ENCODE results near the gene GPC3.

DNA sequence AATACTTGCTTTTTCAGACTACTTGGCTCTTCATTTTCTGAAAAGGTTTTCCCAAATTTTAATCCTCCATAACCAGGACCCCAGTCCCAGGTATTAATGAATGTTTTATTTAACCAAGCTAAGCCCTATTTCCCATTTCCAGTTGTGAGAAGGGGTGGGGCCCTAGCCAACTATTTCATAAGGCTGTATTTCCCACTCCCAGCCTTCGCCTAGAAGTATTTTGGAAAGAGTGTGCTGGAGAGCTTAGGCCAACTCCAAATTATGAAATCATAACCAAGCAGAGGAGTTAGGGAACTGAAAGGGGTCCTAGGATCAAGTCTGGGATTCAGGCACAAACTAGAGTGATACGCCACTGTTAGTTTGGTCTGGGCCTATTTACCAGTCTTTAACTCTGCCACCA lies 421.7 kb downstream of the GPC3 start:
- TF ChIP-seq, protein P1, sequence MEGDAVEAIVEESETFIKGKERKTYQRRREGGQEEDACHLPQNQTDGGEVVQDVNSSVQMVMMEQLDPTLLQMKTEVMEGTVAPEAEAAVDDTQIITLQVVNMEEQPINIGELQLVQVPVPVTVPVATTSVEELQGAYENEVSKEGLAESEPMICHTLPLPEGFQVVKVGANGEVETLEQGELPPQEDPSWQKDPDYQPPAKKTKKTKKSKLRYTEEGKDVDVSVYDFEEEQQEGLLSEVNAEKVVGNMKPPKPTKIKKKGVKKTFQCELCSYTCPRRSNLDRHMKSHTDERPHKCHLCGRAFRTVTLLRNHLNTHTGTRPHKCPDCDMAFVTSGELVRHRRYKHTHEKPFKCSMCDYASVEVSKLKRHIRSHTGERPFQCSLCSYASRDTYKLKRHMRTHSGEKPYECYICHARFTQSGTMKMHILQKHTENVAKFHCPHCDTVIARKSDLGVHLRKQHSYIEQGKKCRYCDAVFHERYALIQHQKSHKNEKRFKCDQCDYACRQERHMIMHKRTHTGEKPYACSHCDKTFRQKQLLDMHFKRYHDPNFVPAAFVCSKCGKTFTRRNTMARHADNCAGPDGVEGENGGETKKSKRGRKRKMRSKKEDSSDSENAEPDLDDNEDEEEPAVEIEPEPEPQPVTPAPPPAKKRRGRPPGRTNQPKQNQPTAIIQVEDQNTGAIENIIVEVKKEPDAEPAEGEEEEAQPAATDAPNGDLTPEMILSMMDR (IDR thresholded peaks at IDR 0.05): no peak
- TF ChIP-seq POLR2A (IDR thresholded peaks at IDR 0.05): no peak

Measured in stomach (tissue), 4 donors.